ENCODE data around the gene HNRNPA3.
"Not testable (repeated sequence)": the region's sequence is repeated elsewhere in the genome, so short reads cannot be mapped to it uniquely, and the experiment has no call there.

HNRNPA3 gene

DNA sequence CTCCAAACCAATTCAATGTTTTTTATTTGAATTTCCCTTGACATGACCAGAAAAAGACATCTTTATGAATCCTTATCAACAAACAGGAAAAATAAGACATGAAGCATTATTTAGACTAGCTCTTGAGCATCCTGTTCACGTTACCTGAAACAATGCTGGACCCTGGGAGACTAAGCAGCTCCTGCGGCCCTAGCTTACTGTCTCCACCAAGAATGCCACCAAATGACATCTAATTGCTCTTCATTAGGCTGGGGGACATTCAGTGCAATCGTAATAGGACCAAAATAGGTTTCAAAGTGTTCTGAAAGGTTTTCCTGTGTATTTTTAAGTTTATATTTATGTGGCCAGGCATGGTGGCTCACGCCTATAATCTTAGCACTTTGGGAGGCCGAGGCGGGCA, 26.5 kb downstream of the HNRNPA3 start:
- H3K36me3 ChIP-seq (ENCODE audit: insufficient read depth, low read length) = peaks cover 3% of the 10 kb centered on the region
- no peaks in the 10 kb centered on the region for H3K9me3 ChIP-seq (ENCODE audit: low read length)
- H3K27ac ChIP-seq (ENCODE audit: low read depth, low read length) = peak overlapping the region; percentile 22
- peaks cover 80% of the 10 kb centered on the region for H3K4me1 ChIP-seq (ENCODE audit: insufficient read depth, low read length)
- no peaks in the 10 kb centered on the region for H3K27me3 ChIP-seq (ENCODE audit: control insufficient read depth in 1 of 2, insufficient read depth in 2 of 2, low read length in 2 of 2)
- no peak overlapping the region for H3K4me3 ChIP-seq (ENCODE audit: low read depth in 1 of 2, low read length in 2 of 2)
- H3K9ac ChIP-seq (ENCODE audit: low read length) = no peak overlapping the region

- Histone ChIP-seq H3K27ac (ENCODE audit: low read depth, low read length) (peak overlapping the region; percentile 35), H3K27me3 (ENCODE audit: control insufficient read depth in 1 of 2, insufficient read depth in 2 of 2, low read length in 2 of 2) (no peaks in the 10 kb centered on the region), H3K36me3 (ENCODE audit: insufficient read depth, low read length) (no peaks in the 10 kb centered on the region), H3K9ac (ENCODE audit: low read length) (no peak overlapping the region), H3K9me3 (ENCODE audit: low read length) (no peaks in the 10 kb centered on the region), H3K4me3 (ENCODE audit: low read depth in 1 of 2, low read length in 2 of 2) (peak overlapping the region in 1 of 2 donors; percentile 12), H3K4me1 (ENCODE audit: insufficient read depth, low read length) (peaks cover 78% of the 10 kb centered on the region)
These were observed 27.5 kb downstream of the HNRNPA3 start for GRCh38 chr2:177239932-177240630.

- no peaks in the 10 kb centered on the region for H3K36me3 ChIP-seq (ENCODE audit: insufficient read depth, low read length)
- peak overlapping the region; percentile 1 for H3K9ac ChIP-seq (ENCODE audit: low read length)
- H3K4me1 ChIP-seq (ENCODE audit: insufficient read depth, low read length) = peaks cover 85% of the 10 kb centered on the region
- H3K27ac ChIP-seq (ENCODE audit: low read depth, low read length) = peak overlapping the region; percentile 89
- no peaks in the 10 kb centered on the region for H3K27me3 ChIP-seq (ENCODE audit: control insufficient read depth in 1 of 2, insufficient read depth in 2 of 2, low read length in 2 of 2)
- H3K4me3 ChIP-seq (ENCODE audit: low read depth in 1 of 2, low read length in 2 of 2) = peak overlapping the region; percentile 10 to 25
- H3K9me3 ChIP-seq (ENCODE audit: low read length) = no peaks in the 10 kb centered on the region
These were observed 29.1 kb downstream of the HNRNPA3 start for GRCh38 chr2:177241711-177242120.

- H3K4me1 ChIP-seq (ENCODE audit: insufficient read depth, low read length) = peaks cover 86% of the 10 kb centered on the region
- H3K27me3 ChIP-seq (ENCODE audit: control insufficient read depth in 1 of 2, insufficient read depth in 2 of 2, low read length in 2 of 2) = no peaks in the 10 kb centered on the region
- H3K9ac ChIP-seq (ENCODE audit: low read length) = peak overlapping the region; percentile 1
- H3K27ac ChIP-seq (ENCODE audit: low read depth, low read length) = peak overlapping the region; percentile 89
- H3K4me3 ChIP-seq (ENCODE audit: low read depth in 1 of 2, low read length in 2 of 2) = peak overlapping the region; percentile 10 to 25
- no peaks in the 10 kb centered on the region for H3K9me3 ChIP-seq (ENCODE audit: low read length)
- no peaks in the 10 kb centered on the region for H3K36me3 ChIP-seq (ENCODE audit: insufficient read depth, low read length)
These were observed 29.8 kb downstream of the HNRNPA3 start for GRCh38 chr2:177242121-177242987.

- Histone ChIP-seq H3K4me1 (ENCODE audit: insufficient read depth, low read length) (peaks cover 85% of the 10 kb centered on the region), H3K9me3 (ENCODE audit: low read length) (no peaks in the 10 kb centered on the region), H3K9ac (ENCODE audit: low read length) (no peak overlapping the region), H3K36me3 (ENCODE audit: insufficient read depth, low read length) (no peaks in the 10 kb centered on the region), H3K27me3 (ENCODE audit: control insufficient read depth in 1 of 2, insufficient read depth in 2 of 2, low read length in 2 of 2) (no peaks in the 10 kb centered on the region), H3K27ac (ENCODE audit: low read depth, low read length) (peak overlapping the region; percentile 89), H3K4me3 (ENCODE audit: low read depth in 1 of 2, low read length in 2 of 2) (peak overlapping the region in 1 of 2 donors; percentile 9)
These were observed 30.5 kb downstream of the HNRNPA3 start for GRCh38 chr2:177243073-177243472.

DNA sequence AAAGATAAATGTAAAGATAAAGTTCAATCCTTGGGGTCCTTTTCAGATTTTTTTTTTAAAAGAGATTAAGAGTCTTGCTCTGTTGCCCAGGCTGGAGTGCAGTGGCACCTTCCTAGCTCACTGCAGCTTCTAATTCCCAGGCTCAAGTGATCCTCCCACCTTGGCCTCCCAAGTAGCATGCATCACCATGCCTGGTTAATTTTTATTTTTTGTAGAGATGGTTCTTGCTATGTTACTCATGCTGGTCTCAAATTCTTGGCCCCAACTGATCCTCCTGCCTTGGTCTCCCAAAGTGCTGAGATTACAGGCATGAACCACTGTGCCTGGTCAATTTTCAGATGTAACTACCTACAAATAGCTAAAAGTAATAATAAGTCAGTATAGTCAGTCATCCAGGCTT, 30.9 kb downstream of the HNRNPA3 start:
- no peaks in the 10 kb centered on the region for H3K36me3 ChIP-seq (ENCODE audit: insufficient read depth, low read length)
- peak overlapping the region; percentile 89 for H3K27ac ChIP-seq (ENCODE audit: low read depth, low read length)
- no peaks in the 10 kb centered on the region for H3K9me3 ChIP-seq (ENCODE audit: low read length)
- peak overlapping the region in 1 of 2 donors; percentile 9 for H3K4me3 ChIP-seq (ENCODE audit: low read depth in 1 of 2, low read length in 2 of 2)
- no peaks in the 10 kb centered on the region for H3K27me3 ChIP-seq (ENCODE audit: control insufficient read depth in 1 of 2, insufficient read depth in 2 of 2, low read length in 2 of 2)
- peaks cover 81% of the 10 kb centered on the region for H3K4me1 ChIP-seq (ENCODE audit: insufficient read depth, low read length)
- H3K9ac ChIP-seq (ENCODE audit: low read length) = no peak overlapping the region

DNA sequence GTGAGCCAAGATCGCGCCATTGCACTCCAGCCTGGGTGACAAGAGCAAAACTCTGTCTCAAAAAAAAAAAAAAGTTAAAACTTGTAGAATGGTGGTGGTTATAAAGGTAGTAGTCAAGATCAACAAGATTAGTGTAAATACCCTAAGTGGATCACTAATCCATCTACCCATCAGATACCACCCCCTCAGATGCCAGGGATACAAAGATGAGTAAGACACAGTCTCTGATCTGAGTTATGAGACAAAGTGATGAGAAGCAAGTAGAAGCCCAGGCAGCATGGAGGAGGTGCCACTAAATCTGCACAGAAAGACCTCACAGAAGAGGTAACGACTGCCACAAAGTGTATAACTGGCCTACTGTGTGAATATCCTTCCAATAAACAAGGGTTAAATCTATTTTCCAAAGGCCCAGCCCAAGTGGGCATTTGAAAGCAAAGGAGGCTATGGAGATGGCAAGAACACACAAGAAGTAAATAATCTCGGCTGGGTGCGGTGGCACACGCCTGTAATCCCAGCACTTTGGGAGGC, 31.7 kb downstream of the HNRNPA3 start:
- Histone ChIP-seq H3K9ac (ENCODE audit: low read length) (no peak overlapping the region), H3K4me3 (ENCODE audit: low read depth in 1 of 2, low read length in 2 of 2) (no peak overlapping the region), H3K9me3 (ENCODE audit: low read length) (no peaks in the 10 kb centered on the region), H3K4me1 (ENCODE audit: insufficient read depth, low read length) (peaks cover 73% of the 10 kb centered on the region), H3K27me3 (ENCODE audit: control insufficient read depth in 1 of 2, insufficient read depth in 2 of 2, low read length in 2 of 2) (no peaks in the 10 kb centered on the region), H3K27ac (ENCODE audit: low read depth, low read length) (peak overlapping the region; percentile 31), H3K36me3 (ENCODE audit: insufficient read depth, low read length) (no peaks in the 10 kb centered on the region)

- Histone ChIP-seq H3K36me3 (ENCODE audit: insufficient read depth, low read length) (no peaks in the 10 kb centered on the region), H3K9ac (ENCODE audit: low read length) (no peak overlapping the region), H3K4me1 (ENCODE audit: insufficient read depth, low read length) (peaks cover 68% of the 10 kb centered on the region), H3K4me3 (ENCODE audit: low read depth in 1 of 2, low read length in 2 of 2) (no peak overlapping the region), H3K9me3 (ENCODE audit: low read length) (no peaks in the 10 kb centered on the region), H3K27ac (ENCODE audit: low read depth, low read length) (no peak overlapping the region), H3K27me3 (ENCODE audit: control insufficient read depth in 1 of 2, insufficient read depth in 2 of 2, low read length in 2 of 2) (no peaks in the 10 kb centered on the region)
These were observed 32.4 kb downstream of the HNRNPA3 start for GRCh38 chr2:177245010-177245422.

DNA sequence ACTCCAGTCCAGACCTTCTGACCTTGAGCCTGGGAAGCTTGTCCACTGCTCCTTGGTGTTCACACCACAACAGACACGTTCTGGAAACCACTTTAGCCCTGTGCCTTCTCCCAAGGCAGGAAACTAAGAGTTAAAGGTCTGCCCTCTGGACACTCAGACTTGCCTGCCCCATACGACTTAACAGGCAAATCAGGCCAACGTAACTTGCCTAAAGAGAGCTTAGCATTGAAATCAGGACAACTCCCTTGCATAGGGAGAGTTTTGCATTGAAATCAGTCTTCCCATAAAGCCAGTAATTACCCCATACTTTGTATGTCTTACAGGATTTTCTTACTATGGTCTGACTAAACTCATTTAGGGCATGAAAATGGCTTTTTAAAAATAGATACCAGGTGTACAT, 33.4 kb downstream of the HNRNPA3 start:
- H3K27me3 ChIP-seq (ENCODE audit: control insufficient read depth in 1 of 2, insufficient read depth in 2 of 2, low read length in 2 of 2) = no peaks in the 10 kb centered on the region
- H3K9ac ChIP-seq (ENCODE audit: low read length) = no peak overlapping the region
- no peak overlapping the region for H3K4me3 ChIP-seq (ENCODE audit: low read depth in 1 of 2, low read length in 2 of 2)
- H3K36me3 ChIP-seq (ENCODE audit: insufficient read depth, low read length) = no peaks in the 10 kb centered on the region
- no peak overlapping the region for H3K27ac ChIP-seq (ENCODE audit: low read depth, low read length)
- no peaks in the 10 kb centered on the region for H3K9me3 ChIP-seq (ENCODE audit: low read length)
- H3K4me1 ChIP-seq (ENCODE audit: insufficient read depth, low read length) = peaks cover 68% of the 10 kb centered on the region

GRCh38 chr2:177246523-177247030, 34.0 kb downstream of the HNRNPA3 start:
- not testable (repeated sequence) for H3K9ac ChIP-seq (ENCODE audit: low read length); H3K27ac ChIP-seq (ENCODE audit: low read depth, low read length); H3K9me3 ChIP-seq (ENCODE audit: low read length); H3K36me3 ChIP-seq (ENCODE audit: insufficient read depth, low read length); H3K27me3 ChIP-seq (ENCODE audit: control insufficient read depth in 1 of 2, insufficient read depth in 2 of 2, low read length in 2 of 2); H3K4me3 ChIP-seq (ENCODE audit: low read depth in 1 of 2, low read length in 2 of 2)
- H3K4me1 ChIP-seq (ENCODE audit: insufficient read depth, low read length) = peaks cover 68% of the 10 kb centered on the region

DNA sequence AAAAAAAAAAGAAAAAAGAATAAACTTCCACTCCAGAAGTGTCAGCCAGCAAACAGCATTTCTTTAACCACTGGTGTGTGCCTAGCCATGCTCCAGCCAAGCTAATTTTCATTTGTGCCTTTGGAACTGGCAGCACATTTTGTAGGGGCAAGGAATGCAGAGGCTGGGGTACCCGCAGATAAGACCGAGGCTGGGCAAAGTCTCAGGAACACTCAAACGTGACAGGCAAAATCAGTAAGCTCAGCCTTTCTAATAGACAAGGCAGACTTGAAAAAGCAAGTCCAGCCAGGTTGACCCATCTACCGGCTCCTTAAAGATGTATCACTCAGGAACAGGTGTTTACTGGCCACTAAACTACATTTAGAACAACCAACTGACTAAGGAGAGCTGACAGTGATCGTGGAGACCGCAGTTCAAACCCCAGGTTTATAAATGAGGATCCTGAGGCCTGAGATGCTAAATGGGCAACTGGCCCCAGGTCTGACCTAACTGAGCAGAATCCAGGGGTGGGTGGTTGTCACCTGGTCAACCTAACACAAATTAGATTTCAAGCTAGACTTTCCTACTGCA, 35.2 kb downstream of the HNRNPA3 start:
- Histone ChIP-seq H3K9ac (ENCODE audit: low read length) (no peak overlapping the region), H3K4me3 (ENCODE audit: low read depth in 1 of 2, low read length in 2 of 2) (no peak overlapping the region), H3K9me3 (ENCODE audit: low read length) (no peaks in the 10 kb centered on the region), H3K36me3 (ENCODE audit: insufficient read depth, low read length) (no peaks in the 10 kb centered on the region), H3K4me1 (ENCODE audit: insufficient read depth, low read length) (peaks cover 66% of the 10 kb centered on the region), H3K27me3 (ENCODE audit: control insufficient read depth in 1 of 2, insufficient read depth in 2 of 2, low read length in 2 of 2) (no peaks in the 10 kb centered on the region), H3K27ac (ENCODE audit: low read depth, low read length) (no peak overlapping the region)
